Colonic mucosa (tissue), 4 donors: ENCODE results near the gene COL4A2. TPM values are rescaled to one million over a fixed set of nuclear protein-coding genes. Genes with fewer than 3 reads are reported as not detected.

Experiments used
- DNase-seq: peaks from one replicate; pipeline ENCODE4 v3.0.0-alpha.2; 2020
- H3K27ac ChIP-seq: fragments of 200-600 bp; one replicate; pipeline ENCODE4 v1.8.0; 2021
- H3K27me3 ChIP-seq: fragments of 200-600 bp; one replicate; pipeline ENCODE4 v1.8.0; 2021
- H3K36me3 ChIP-seq: fragments of 200-600 bp; one replicate; pipeline ENCODE4 v1.8.0; 2021
- H3K4me1 ChIP-seq: fragments of 200-600 bp; one replicate; pipeline ENCODE4 v1.8.0; 2021; ENCODE audit warnings: mild to moderate bottlenecking
- H3K4me3 ChIP-seq: fragments of 200-600 bp; one replicate; pipeline ENCODE4 v1.8.0; 2021
- H3K9ac ChIP-seq, 2 donors: one replicate each; pipeline ENCODE4 v1.7.0; 2013; ENCODE audit warnings: control low read depth in 2 of 2, low read depth in 2 of 2, low read length in 2 of 2
- H3K9me3 ChIP-seq: fragments of 200-600 bp; one replicate; pipeline ENCODE4 v1.8.0; 2021
- intact Hi-C: fragments of 100-400 bp; cut with DNase I; formaldehyde crosslinking; loops from one replicate; pipeline ENCODE4 v1.14.1; 2022
- total RNA-seq, 2 donors: library from RNA; stranded (reverse); fragmentation: NEBNext Ultra II Directional in 1 of 2; extraction: Animal tissue kit (Norgen Biotek cat#: 25700) in 1 of 2; gene quantifications; one replicate each; pipeline ENCODE4 v1.2.1, GENCODE V29; 2021
- TF ChIP-seq, protein P1 (sequence below): fragments of 200-600 bp; IDR thresholded peaks from one replicate; pipeline ENCODE4 v1.8.0; 2022; ENCODE audit warnings: antibody characterized with exemption, mild to moderate bottlenecking
- donor health status: healthy.
- donor health status: DM: no; HTN: no; CAD: no.
- donor health status: DM: no; HTN: no; CAD: no.

Gene COL4A2
- total RNA-seq, 2 donors from 2014 or later = 61.1 to 111 TPM

DNA sequence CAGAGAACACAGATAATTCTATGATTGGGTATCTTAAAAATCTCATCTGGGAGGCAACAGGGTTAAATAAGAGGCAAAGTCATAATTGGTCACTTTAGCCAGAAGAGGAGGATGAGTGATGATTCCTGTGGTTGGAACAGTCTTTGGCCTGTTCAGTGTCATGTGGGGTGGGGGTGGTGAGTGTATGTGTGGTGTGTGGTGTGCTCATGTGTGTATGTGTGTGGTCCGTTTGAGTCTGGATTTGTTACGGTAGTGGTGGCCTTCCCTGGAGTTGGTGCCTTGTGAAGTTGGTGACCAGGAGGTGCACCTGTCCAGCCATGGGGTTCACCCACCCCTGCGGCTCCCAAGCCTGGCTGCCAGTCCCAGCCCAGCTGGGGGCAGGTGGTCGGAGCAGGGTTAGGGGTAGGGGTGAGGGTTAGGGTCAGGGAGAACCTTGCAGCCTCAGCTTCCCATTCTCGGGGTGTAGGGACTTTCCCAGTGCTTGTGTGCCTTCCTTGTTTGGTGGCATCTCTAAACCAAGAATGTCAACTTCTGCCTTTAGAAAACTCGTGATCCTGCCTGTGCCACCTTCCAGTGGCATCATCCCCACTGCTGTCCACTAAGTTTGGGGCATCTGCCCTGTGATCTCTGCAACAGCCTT is 156.9 kb downstream of the COL4A2 start:
- no peak for DNase-seq
- Histone ChIP-seq H3K9ac (no peak overlapping the region), H3K9me3 (no peaks in the 10 kb centered on the region), H3K27me3 (no peaks in the 10 kb centered on the region), H3K27ac (no peak overlapping the region), H3K4me3 (no peak overlapping the region), H3K36me3 (no peaks in the 10 kb centered on the region), H3K4me1 (no peaks in the 10 kb centered on the region)
- intact Hi-C loops = no loop called here
- TF ChIP-seq, protein P1, sequence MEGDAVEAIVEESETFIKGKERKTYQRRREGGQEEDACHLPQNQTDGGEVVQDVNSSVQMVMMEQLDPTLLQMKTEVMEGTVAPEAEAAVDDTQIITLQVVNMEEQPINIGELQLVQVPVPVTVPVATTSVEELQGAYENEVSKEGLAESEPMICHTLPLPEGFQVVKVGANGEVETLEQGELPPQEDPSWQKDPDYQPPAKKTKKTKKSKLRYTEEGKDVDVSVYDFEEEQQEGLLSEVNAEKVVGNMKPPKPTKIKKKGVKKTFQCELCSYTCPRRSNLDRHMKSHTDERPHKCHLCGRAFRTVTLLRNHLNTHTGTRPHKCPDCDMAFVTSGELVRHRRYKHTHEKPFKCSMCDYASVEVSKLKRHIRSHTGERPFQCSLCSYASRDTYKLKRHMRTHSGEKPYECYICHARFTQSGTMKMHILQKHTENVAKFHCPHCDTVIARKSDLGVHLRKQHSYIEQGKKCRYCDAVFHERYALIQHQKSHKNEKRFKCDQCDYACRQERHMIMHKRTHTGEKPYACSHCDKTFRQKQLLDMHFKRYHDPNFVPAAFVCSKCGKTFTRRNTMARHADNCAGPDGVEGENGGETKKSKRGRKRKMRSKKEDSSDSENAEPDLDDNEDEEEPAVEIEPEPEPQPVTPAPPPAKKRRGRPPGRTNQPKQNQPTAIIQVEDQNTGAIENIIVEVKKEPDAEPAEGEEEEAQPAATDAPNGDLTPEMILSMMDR = no peak

DNA sequence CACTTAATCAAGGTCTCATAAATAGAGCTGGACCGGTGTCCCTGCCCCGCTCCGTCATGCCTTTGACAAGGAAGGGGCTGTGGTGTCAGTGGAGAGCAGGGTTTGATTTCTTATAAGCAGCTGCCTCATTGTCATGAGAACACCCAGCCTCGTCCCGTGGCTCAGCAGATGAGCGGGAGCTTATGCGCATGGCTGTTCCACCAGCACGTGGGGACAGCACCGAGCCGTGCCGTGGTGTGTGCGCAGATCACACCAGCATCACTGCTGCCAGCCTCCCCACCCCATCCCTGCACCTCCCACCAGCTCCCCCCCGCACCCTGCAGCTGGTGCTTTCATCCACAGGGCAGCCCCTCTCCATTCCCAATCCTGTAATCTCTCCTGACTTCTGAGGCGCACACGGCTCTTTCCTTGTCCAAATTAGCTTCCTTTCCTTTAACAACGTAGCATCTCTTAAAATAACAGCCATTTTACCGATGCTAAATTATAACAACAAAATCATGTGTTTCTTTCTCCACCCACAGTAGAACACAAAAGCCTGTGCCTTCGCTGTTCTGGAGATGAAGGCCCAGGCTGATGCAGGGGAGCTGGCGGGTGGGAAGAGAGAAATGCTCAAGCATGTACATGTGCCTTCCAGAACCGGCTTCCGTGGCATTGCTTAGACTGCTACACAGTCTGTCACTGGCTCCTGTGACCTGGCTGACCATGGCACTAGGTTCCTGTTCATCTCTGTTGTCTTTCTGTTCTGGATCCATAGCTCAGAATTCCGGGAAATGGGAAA is 157.7 kb downstream of the COL4A2 start:
- H3K9me3 ChIP-seq = no peaks in the 10 kb centered on the region
- intact Hi-C loops = no loop called here
- TF ChIP-seq, protein P1 = no peak
- H3K9ac ChIP-seq = no peak overlapping the region
- H3K36me3 ChIP-seq = no peaks in the 10 kb centered on the region
- no peak overlapping the region for H3K27ac ChIP-seq
- no peak for DNase-seq
- H3K4me1 ChIP-seq = no peaks in the 10 kb centered on the region
- H3K4me3 ChIP-seq = no peak overlapping the region
- H3K27me3 ChIP-seq = no peaks in the 10 kb centered on the region

DNA sequence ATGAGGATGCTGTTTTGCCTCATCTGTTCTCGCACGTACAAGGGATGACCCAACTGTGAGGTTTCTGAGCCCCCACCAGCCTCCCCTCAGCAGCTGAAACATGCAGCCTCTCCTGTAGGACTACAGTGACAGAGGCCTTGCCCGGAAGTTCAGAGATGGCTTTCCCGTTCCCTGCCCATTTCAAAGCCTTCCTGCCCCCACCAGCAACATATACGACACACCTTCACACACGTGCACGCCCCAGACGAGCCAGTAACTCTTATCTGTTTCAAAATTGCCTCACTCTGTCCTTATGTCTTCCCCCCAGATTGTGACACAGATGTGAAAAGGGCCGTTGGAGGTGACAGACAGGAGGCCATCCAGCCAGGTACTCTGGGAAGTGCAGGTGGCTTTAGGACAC is 158.6 kb downstream of the COL4A2 start:
- no peak for DNase-seq
- intact Hi-C loops = no loop called here
- Histone ChIP-seq H3K36me3 (no peaks in the 10 kb centered on the region), H3K27me3 (no peaks in the 10 kb centered on the region), H3K9me3 (no peaks in the 10 kb centered on the region), H3K27ac (no peak overlapping the region), H3K4me3 (no peak overlapping the region), H3K9ac (no peak overlapping the region), H3K4me1 (no peaks in the 10 kb centered on the region)
- TF ChIP-seq, protein P1 = no peak

DNA sequence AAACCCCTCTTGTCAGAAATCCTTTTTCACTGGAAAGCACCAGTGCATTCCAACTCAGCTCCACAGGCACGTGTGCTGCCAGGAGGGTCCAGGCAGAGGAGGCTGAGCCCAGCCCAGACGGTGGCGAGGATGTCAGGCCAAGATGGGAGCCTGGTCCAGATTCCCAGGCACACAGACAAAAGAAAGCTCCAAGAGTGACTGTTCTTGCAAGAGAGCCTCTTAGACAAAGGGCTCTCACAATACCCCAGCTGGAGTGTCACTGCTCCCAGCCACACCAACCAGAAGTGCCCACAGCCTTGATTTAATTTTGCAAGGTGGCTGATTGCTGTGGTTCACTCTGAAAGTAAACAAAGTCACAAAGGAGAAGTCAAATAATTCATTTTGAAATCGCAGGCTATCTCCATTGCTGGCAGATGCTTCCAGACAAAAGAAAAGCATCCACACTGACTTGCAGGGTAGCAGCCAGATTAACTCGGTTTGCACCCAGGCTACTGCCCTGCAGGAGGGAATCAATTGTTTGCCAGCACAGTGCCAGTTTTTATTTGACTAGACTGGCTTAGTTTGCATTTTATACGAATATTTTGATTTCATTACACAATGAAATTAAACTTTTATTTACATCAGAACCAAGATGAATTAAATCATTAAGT is 159.3 kb downstream of the COL4A2 start:
- Histone ChIP-seq H3K9me3 (no peaks in the 10 kb centered on the region), H3K9ac (no peak overlapping the region), H3K4me3 (no peak overlapping the region), H3K4me1 (no peaks in the 10 kb centered on the region), H3K27me3 (no peaks in the 10 kb centered on the region), H3K36me3 (no peaks in the 10 kb centered on the region), H3K27ac (no peak overlapping the region)
- intact Hi-C loops = no loop called here
- DNase-seq = no peak
- TF ChIP-seq, protein P1 = no peak

DNA sequence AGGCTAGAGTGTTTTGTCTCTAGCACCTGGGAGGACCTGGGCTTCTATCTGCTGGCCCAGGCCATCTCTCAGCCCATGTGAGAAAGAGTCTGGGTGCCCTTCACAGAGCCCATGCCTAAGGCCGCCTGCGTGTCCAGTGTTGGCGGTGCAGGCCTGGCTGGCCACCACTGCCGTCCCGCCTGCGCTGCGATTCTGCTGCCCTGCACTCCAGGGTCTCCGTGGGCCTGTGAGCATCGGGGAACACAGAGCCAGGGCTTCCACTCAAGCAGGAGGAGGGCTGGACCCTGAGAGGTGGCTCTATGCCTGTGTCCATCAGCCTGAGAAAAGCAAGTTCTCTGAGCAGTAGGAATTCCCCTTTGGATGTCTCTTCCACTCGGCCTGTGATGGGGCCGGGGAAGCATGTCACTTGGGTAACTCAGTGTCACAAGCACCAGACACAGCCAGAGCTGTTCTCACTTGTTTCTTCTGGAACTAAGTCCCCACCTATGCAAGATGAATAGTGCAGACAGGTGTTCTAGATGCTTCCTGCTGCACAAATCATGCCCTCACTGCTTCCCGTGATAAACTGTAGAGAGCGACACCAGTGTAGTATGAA is 160.5 kb downstream of the COL4A2 start:
- intact Hi-C loops = no loop called here
- DNase-seq = no peak
- Histone ChIP-seq H3K36me3 (no peaks in the 10 kb centered on the region), H3K9ac (no peak overlapping the region), H3K9me3 (no peaks in the 10 kb centered on the region), H3K4me3 (no peak overlapping the region), H3K27ac (no peak overlapping the region), H3K4me1 (no peaks in the 10 kb centered on the region), H3K27me3 (no peaks in the 10 kb centered on the region)
- TF ChIP-seq, protein P1 = no peak
